ENCODE measurements around the gene CD46. TPM values are rescaled to one million over a fixed set of nuclear protein-coding genes. Genes with fewer than 3 reads are reported as not detected.

Gene CD46
- total RNA-seq, 1 donor from 2014 or later = 136 TPM

- peak in 1 of 2 donors; percentile 61 for DNase-seq (ENCODE audit: low read depth in 2 of 2)
Measured at GRCh38 chr1:207813946-207814345, 62.1 kb downstream of the CD46 start.

GRCh38 chr1:207814469-207814868 is 62.6 kb downstream of the CD46 start:
- no peak for DNase-seq (ENCODE audit: low read depth in 2 of 2)

GRCh38 chr1:207815466-207815865 is 63.6 kb downstream of the CD46 start:
- DNase-seq (ENCODE audit: low read depth in 2 of 2) = no peak

GRCh38 chr1:207815913-207816291 is 64.0 kb downstream of the CD46 start:
- peak in 1 of 2 donors; percentile 36 for DNase-seq (ENCODE audit: low read depth in 2 of 2)

GRCh38 chr1:207817166-207817565 is 65.3 kb downstream of the CD46 start:
- no peak for DNase-seq (ENCODE audit: low read depth in 2 of 2)

- no peak for DNase-seq (ENCODE audit: low read depth in 2 of 2)
Measured at GRCh38 chr1:207817778-207818751, 66.2 kb downstream of the CD46 start.

GRCh38 chr1:207818971-207819451 is 67.2 kb downstream of the CD46 start:
- DNase-seq (ENCODE audit: low read depth in 2 of 2) = peak; percentile 85 to 87

- DNase-seq (ENCODE audit: low read depth in 2 of 2) = no peak
Measured at GRCh38 chr1:207820568-207821463, 69.0 kb downstream of the CD46 start.

GRCh38 chr1:207821464-207822045 is 69.7 kb downstream of the CD46 start:
- no peak for DNase-seq (ENCODE audit: low read depth in 2 of 2)

GRCh38 chr1:207822124-207822601 is 70.3 kb downstream of the CD46 start:
- DNase-seq (ENCODE audit: low read depth in 2 of 2) = no peak

GRCh38 chr1:207822602-207823451 is 71.0 kb downstream of the CD46 start:
- peak; percentile 67 to 96 for DNase-seq (ENCODE audit: low read depth in 2 of 2)

- no peak for DNase-seq (ENCODE audit: low read depth in 2 of 2)
Measured at GRCh38 chr1:207823531-207823879, 71.7 kb downstream of the CD46 start.

GRCh38 chr1:207823880-207824566 is 72.2 kb downstream of the CD46 start:
- peak; percentile 91 to 94 for DNase-seq (ENCODE audit: low read depth in 2 of 2)

GRCh38 chr1:207824691-207825408 is 73.0 kb downstream of the CD46 start:
- DNase-seq (ENCODE audit: low read depth in 2 of 2) = peak in 1 of 2 donors; percentile 38

- no peak for DNase-seq (ENCODE audit: low read depth in 2 of 2)
Measured at GRCh38 chr1:207825409-207825695, 73.5 kb downstream of the CD46 start.

- peak; percentile 69 to 87 for DNase-seq (ENCODE audit: low read depth in 2 of 2)
Measured at GRCh38 chr1:207825719-207826556, 74.1 kb downstream of the CD46 start.

- DNase-seq (ENCODE audit: low read depth in 2 of 2) = peak in 1 of 2 donors; percentile 56
Measured at GRCh38 chr1:207826557-207827487, 75.0 kb downstream of the CD46 start.

GRCh38 chr1:207827488-207827830 is 75.6 kb downstream of the CD46 start:
- DNase-seq (ENCODE audit: low read depth in 2 of 2) = no peak

Data from lung microvascular endothelial cell (primary cell).